Measurements from ENCODE around the gene PRKRA. TPM values are rescaled to one million over a fixed set of nuclear protein-coding genes. Genes with fewer than 3 reads are reported as not detected.

Gene PRKRA
- total RNA-seq, 1 experiment from 2014 or later, result 49.8 TPM

DNA sequence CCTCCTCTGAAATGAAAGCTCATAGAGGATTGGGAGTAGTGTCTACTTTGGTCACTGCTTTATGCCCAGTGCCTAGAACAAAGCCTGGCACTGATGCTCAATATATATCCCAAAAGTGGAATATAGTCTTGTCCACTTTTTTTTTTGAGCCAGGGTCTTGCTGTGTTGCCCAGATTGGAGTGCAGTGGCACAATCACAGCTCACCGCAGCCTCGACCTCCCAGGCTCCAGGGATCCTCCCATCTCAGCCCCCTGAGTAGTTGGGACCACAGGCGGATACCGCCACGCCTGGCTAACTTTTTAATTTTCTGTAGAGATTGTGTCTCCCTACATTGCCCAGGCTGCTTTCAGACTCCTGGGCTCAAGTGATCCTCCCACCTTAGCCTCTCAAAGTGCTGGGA lies 23.6 kb upstream of the PRKRA start:
- ChIA-PET POLR2A (interaction anchor here (0.7 kb wide), 1 partner anchor 351 kb away, joined by 3 read pairs; no protein-coding TSS in a partner anchor), CTCF (no interaction called here), RAD21 (ENCODE audit: low non-redundant PET in 1 of 2, low total read pairs in 2 of 2, uncharacterized antibody in 2 of 2, unreplicated experiment in 2 of 2) (no interaction called here)
- Histone ChIP-seq H3K36me3 (ENCODE audit: control insufficient read depth in 1 of 2, insufficient read depth in 2 of 2, low read length in 2 of 2) (no peaks in the 10 kb centered on the region), H3K4me3 (replicated peaks in 1 of 2; ENCODE audit: low read depth in 1 of 2, low read length in 2 of 2) (no peak overlapping the region), H3K9ac (ENCODE audit: low read length) (no peak overlapping the region), H3K9me3 (ENCODE audit: control insufficient read depth in 1 of 2, insufficient read depth in 1 of 2, low read depth in 1 of 2, low read length in 2 of 2) (no peaks in the 10 kb centered on the region), H3K9me2 (ENCODE audit: insufficient read depth) (no peaks in the 10 kb centered on the region), H3K27ac (ENCODE audit: low read depth, low read length) (no peak overlapping the region), H2AFZ (ENCODE audit: low read depth, low read length, poor library complexity, severe bottlenecking) (no peak overlapping the region), H3K4me1 (ENCODE audit: control insufficient read depth in 1 of 2, insufficient read depth in 2 of 2, low read length in 2 of 2) (peaks cover 2 to 17% of the 10 kb centered on the region in 2 experiments; a peak in 3 of 4 replicates), H3K4me2 (ENCODE audit: low read length) (no peak overlapping the region), H3K27me3 (ENCODE audit: insufficient read depth, low read length) (no peaks in the 10 kb centered on the region), H3K79me2 (ENCODE audit: insufficient read depth, low read length) (no peaks in the 10 kb centered on the region), H4K20me1 (ENCODE audit: insufficient read depth) (no peaks in the 10 kb centered on the region)
- TF ChIP-seq ELF1 (IDR thresholded peaks at IDR 0.05; ENCODE audit: borderline replicate concordance, low read depth) (no peak), YY1 (IDR thresholded peaks at IDR 0.05; ENCODE audit: extremely low read depth, insufficient replicate concordance, low read depth, low read length) (no peak), POLR2AphosphoS5 (IDR thresholded peaks at IDR 0.05; ENCODE audit: low read depth, low read length) (no peak), EZH2 (IDR thresholded peaks at IDR 0.05) (no peak), RAD21 (IDR thresholded peaks at IDR 0.05; ENCODE audit: low read depth) (no peak), SP1 (IDR thresholded peaks at IDR 0.05; ENCODE audit: low read depth) (no peak), FOSL1 (IDR thresholded peaks at IDR 0.05; ENCODE audit: low read depth) (no peak), CBX3 (IDR thresholded peaks at IDR 0.05; ENCODE audit: low read depth) (no peak), EGR1 (IDR thresholded peaks at IDR 0.05; ENCODE audit: low read depth) (no peak), ZFX (IDR thresholded peaks at IDR 0.05) (no peak)
- TF ChIP-seq, protein P1, sequence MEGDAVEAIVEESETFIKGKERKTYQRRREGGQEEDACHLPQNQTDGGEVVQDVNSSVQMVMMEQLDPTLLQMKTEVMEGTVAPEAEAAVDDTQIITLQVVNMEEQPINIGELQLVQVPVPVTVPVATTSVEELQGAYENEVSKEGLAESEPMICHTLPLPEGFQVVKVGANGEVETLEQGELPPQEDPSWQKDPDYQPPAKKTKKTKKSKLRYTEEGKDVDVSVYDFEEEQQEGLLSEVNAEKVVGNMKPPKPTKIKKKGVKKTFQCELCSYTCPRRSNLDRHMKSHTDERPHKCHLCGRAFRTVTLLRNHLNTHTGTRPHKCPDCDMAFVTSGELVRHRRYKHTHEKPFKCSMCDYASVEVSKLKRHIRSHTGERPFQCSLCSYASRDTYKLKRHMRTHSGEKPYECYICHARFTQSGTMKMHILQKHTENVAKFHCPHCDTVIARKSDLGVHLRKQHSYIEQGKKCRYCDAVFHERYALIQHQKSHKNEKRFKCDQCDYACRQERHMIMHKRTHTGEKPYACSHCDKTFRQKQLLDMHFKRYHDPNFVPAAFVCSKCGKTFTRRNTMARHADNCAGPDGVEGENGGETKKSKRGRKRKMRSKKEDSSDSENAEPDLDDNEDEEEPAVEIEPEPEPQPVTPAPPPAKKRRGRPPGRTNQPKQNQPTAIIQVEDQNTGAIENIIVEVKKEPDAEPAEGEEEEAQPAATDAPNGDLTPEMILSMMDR (IDR thresholded peaks at IDR 0.05 in 2 of 3, conservative IDR thresholded peaks at IDR 0.05 in 1 of 3; ENCODE audit: borderline replicate concordance in 1 of 3, insufficient read depth in 1 of 3, low read depth in 2 of 3, low read length in 2 of 3), result no peak
- TF ChIP-seq, protein P2, sequence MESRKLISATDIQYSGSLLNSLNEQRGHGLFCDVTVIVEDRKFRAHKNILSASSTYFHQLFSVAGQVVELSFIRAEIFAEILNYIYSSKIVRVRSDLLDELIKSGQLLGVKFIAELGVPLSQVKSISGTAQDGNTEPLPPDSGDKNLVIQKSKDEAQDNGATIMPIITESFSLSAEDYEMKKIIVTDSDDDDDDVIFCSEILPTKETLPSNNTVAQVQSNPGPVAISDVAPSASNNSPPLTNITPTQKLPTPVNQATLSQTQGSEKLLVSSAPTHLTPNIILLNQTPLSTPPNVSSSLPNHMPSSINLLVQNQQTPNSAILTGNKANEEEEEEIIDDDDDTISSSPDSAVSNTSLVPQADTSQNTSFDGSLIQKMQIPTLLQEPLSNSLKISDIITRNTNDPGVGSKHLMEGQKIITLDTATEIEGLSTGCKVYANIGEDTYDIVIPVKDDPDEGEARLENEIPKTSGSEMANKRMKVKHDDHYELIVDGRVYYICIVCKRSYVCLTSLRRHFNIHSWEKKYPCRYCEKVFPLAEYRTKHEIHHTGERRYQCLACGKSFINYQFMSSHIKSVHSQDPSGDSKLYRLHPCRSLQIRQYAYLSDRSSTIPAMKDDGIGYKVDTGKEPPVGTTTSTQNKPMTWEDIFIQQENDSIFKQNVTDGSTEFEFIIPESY (IDR thresholded peaks at IDR 0.05; ENCODE audit: extremely low read depth, insufficient replicate concordance, low read length), result no peak
- TF ChIP-seq, protein P3, sequence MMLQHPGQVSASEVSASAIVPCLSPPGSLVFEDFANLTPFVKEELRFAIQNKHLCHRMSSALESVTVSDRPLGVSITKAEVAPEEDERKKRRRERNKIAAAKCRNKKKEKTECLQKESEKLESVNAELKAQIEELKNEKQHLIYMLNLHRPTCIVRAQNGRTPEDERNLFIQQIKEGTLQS (IDR thresholded peaks at IDR 0.05), result no peak
- DNase-seq (ENCODE audit: low read depth, low spot score), result no peak
- no peak for ATAC-seq
- no TSS peak for BruUV-seq (replicated peaks)
- intact Hi-C loops (cut with micrococcal nuclease), result no loop called here
